ENCODE measurements around the gene TRIM2. TPM values are rescaled to one million over a fixed set of nuclear protein-coding genes. Genes with fewer than 3 reads are reported as not detected.

TRIM2 gene
- total and polyA plus RNA-seq, 2 experiments from 2014 or later, result 22.0 to 61.5 TPM

- no peak overlapping the region for H3K27ac Mint-ChIP-seq
- no peak for ATAC-seq
- no peaks in the 10 kb centered on the region for H3K27me3 ChIP-seq (ENCODE audit: insufficient read depth)
- H3K4me1 ChIP-seq (ENCODE audit: insufficient read depth), result peaks cover 48% of the 10 kb centered on the region
- H4K20me1 ChIP-seq (replicated peaks; ENCODE audit: insufficient read depth), result peaks cover 4% of the 10 kb centered on the region
- H3K9me3 Mint-ChIP-seq, result no peaks in the 10 kb centered on the region
- peaks cover 14% of the 10 kb centered on the region for H3K79me2 ChIP-seq (replicated peaks; ENCODE audit: insufficient read depth)
- peaks cover 15% of the 10 kb centered on the region for H3K27me3 Mint-ChIP-seq (ENCODE audit: insufficient read depth, low read depth, poor library complexity)
- H3K4me3 ChIP-seq, result no peak overlapping the region
- H3K4me2 ChIP-seq, result no peak overlapping the region
- H3K27ac ChIP-seq (ENCODE audit: low read depth), result no peak overlapping the region
- TF ChIP-seq CTCF (conservative IDR thresholded peaks at IDR 0.05; ENCODE audit: low read depth in 2 of 2) (no peak), EZH2phosphoT487 (IDR thresholded peaks at IDR 0.05; ENCODE audit: unreplicated experiment) (no peak), JUNB (IDR thresholded peaks at IDR 0.05; ENCODE audit: unreplicated experiment) (no peak), ZNF331 (CRISPR knock-in tag; IDR thresholded peaks at IDR 0.05; ENCODE audit: low read depth) (no peak), REST (IDR thresholded peaks at IDR 0.05; ENCODE audit: unreplicated experiment) (no peak), EZH2 (IDR thresholded peaks at IDR 0.05; ENCODE audit: low read depth, unreplicated experiment) (no peak), POLR2AphosphoS5 (IDR thresholded peaks at IDR 0.05; ENCODE audit: low read depth) (no peak), ZNF114 (CRISPR knock-in tag; IDR thresholded peaks at IDR 0.05) (no peak), NANOG (IDR thresholded peaks at IDR 0.05; ENCODE audit: borderline replicate concordance) (no peak), ETS1 (IDR thresholded peaks at IDR 0.05) (no peak)
- H3K36me3 ChIP-seq (ENCODE audit: insufficient read depth), result no peaks in the 10 kb centered on the region
- no peaks in the 10 kb centered on the region; the same call in 1 of the 3 replicates for H3K36me3 Mint-ChIP-seq (ENCODE audit: low read depth)
- H2AFZ ChIP-seq, result no peak overlapping the region
- no peaks in the 10 kb centered on the region for H3K9me2 ChIP-seq (ENCODE audit: insufficient read depth)
- no peak overlapping the region for H3K4me3 Mint-ChIP-seq
- DNase-seq (ENCODE audit: low spot score), result no peak
- H3F3A ChIP-seq (replicated peaks; ENCODE audit: low read depth), result peaks cover 10% of the 10 kb centered on the region; the same call in 1 of the 2 replicates
- peaks cover 50% of the 10 kb centered on the region for H3K4me1 Mint-ChIP-seq
Measured at GRCh38 chr4:153245775-153246174, 41.5 kb downstream of the TRIM2 start.
